Vagina (tissue), 2 donors: ENCODE data around the gene ANAPC5. TPM values are rescaled to one million over a fixed set of nuclear protein-coding genes. Genes with fewer than 3 reads are reported as not detected.

Source experiments
- DNase-seq, 2 donors: peaks; one replicate each; pipeline ENCODE4 v3.0.0-alpha.2; 2017; ENCODE audit errors: extremely low spot score in 2 of 2
- H3K27ac ChIP-seq: fragments of 200-600 bp; sonication (generic); one replicate; pipeline ENCODE4 v1.5.1; 2019
- H3K27me3 ChIP-seq: fragments of 200-600 bp; sonication (generic); one replicate; pipeline ENCODE4 v1.5.1; 2019
- H3K36me3 ChIP-seq, 2 donors: fragments of 200-600 bp; sonication (generic); one replicate each; pipeline ENCODE4 v1.5.1; 2017 to 2019
- H3K4me1 ChIP-seq: fragments of 200-600 bp; sonication (generic); one replicate; pipeline ENCODE4 v1.5.1; 2019
- H3K4me3 ChIP-seq, 2 donors: fragments of 200-600 bp; sonication (generic); 1 replicate in 1 of 2; 2 replicates in 1 of 2; pipeline ENCODE4 v1.5.1; 2016 to 2019
- H3K9me3 ChIP-seq: fragments of 200-600 bp; sonication (generic); one replicate; pipeline ENCODE4 v1.5.1; 2019
- POLR2A ChIP-seq, 2 donors: fragments of 450-650 bp; IDR thresholded peaks; one replicate each; pipeline ENCODE4 v1.6.1; 2017; ENCODE audit warnings: antibody characterized with exemption in 2 of 2, mild to moderate bottlenecking in 2 of 2, moderate library complexity in 2 of 2
- POLR2AphosphoS5 ChIP-seq, 2 donors: sonication (generic); formaldehyde crosslinking; IDR thresholded peaks; one replicate each; pipeline ENCODE4 v1.9.0; 2017; ENCODE audit warnings: antibody characterized with exemption in 2 of 2, mild to moderate bottlenecking in 2 of 2, low read depth in 1 of 2; ENCODE audit not compliant: insufficient read depth in 1 of 2
- intact Hi-C: fragments of 100-400 bp; cut with DNase I; formaldehyde crosslinking; loops from one replicate; pipeline ENCODE4 v1.15.1; 2023
- total RNA-seq: library from RNA; depleted of rRNA; stranded (reverse); fragments of >200 nt; gene quantifications from one replicate; pipeline ENCODE4 v1.2.3, GENCODE V29; 2016
- TF ChIP-seq, protein P1 (sequence below), 3 experiments: fragments of 450-650 bp in 2 of 3; fragments of 200-600 bp in 1 of 3; sonication (generic) in 1 of 3; IDR thresholded peaks; one replicate each; pipeline ENCODE4 v1.5.1; 2017 to 2019; ENCODE audit warnings: antibody characterized with exemption in 3 of 3, mild to moderate bottlenecking in 2 of 3, moderate library complexity in 2 of 3

Gene ANAPC5
- total RNA-seq, 1 donor from 2014 or later, result 143 TPM

- Histone ChIP-seq H3K9me3 (no peaks in the 10 kb centered on the region), H3K36me3 (no peaks in the 10 kb centered on the region), H3K4me1 (no peaks in the 10 kb centered on the region), H3K27ac (no peak overlapping the region), H3K27me3 (no peaks in the 10 kb centered on the region), H3K4me3 (no peak overlapping the region)
- intact Hi-C loops, result no loop called here
- DNase-seq, result no peak
- TF ChIP-seq POLR2AphosphoS5 (IDR thresholded peaks at IDR 0.05; ENCODE audit: insufficient read depth in 1 of 2, low read depth in 1 of 2) (no peak), POLR2A (IDR thresholded peaks at IDR 0.05) (no peak)
- TF ChIP-seq, protein P1, sequence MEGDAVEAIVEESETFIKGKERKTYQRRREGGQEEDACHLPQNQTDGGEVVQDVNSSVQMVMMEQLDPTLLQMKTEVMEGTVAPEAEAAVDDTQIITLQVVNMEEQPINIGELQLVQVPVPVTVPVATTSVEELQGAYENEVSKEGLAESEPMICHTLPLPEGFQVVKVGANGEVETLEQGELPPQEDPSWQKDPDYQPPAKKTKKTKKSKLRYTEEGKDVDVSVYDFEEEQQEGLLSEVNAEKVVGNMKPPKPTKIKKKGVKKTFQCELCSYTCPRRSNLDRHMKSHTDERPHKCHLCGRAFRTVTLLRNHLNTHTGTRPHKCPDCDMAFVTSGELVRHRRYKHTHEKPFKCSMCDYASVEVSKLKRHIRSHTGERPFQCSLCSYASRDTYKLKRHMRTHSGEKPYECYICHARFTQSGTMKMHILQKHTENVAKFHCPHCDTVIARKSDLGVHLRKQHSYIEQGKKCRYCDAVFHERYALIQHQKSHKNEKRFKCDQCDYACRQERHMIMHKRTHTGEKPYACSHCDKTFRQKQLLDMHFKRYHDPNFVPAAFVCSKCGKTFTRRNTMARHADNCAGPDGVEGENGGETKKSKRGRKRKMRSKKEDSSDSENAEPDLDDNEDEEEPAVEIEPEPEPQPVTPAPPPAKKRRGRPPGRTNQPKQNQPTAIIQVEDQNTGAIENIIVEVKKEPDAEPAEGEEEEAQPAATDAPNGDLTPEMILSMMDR (IDR thresholded peaks at IDR 0.05), result no peak
Measured at GRCh38 chr12:121365416-121366062, 13.3 kb upstream of the ANAPC5 start.

GRCh38 chr12:121364683-121365121 is 12.5 kb upstream of the ANAPC5 start:
- intact Hi-C loops, result no loop called here
- no peaks in the 10 kb centered on the region for H3K27me3 ChIP-seq
- TF ChIP-seq, protein P1 (IDR thresholded peaks at IDR 0.05), result no peak
- no peak for TF ChIP-seq POLR2A (IDR thresholded peaks at IDR 0.05)
- no peak overlapping the region for H3K27ac ChIP-seq
- H3K36me3 ChIP-seq, result no peaks in the 10 kb centered on the region
- H3K9me3 ChIP-seq, result no peaks in the 10 kb centered on the region
- no peak for DNase-seq
- H3K4me3 ChIP-seq, result no peak overlapping the region
- no peaks in the 10 kb centered on the region for H3K4me1 ChIP-seq

DNA sequence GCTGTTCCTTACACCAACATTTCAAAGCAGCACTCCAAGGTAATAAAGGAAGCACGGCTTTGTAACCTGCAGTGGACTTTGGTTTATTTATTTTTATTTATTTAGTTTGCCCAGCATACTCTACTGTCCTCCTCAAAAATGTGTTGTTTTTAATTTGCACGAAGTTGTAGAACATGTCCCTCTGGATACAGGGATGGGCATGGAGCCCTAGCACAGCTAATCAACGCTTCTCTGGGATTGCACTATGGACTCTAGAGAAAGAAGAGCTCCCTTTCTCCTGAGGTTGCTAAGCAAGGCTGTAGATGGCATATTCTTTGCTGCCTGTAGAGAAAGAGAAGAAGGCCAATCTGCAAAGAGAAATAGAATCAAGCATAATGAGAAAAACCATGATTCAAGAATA is 5.9 kb upstream of the ANAPC5 start:
- H3K36me3 ChIP-seq, result no peaks in the 10 kb centered on the region
- no peaks in the 10 kb centered on the region for H3K27me3 ChIP-seq
- peaks cover 8% of the 10 kb centered on the region for H3K4me1 ChIP-seq
- no peaks in the 10 kb centered on the region for H3K9me3 ChIP-seq
- no peak for DNase-seq
- H3K4me3 ChIP-seq, result no peak overlapping the region
- TF ChIP-seq, protein P1 (IDR thresholded peaks at IDR 0.05), result no peak
- TF ChIP-seq POLR2AphosphoS5 (IDR thresholded peaks at IDR 0.05; ENCODE audit: insufficient read depth in 1 of 2, low read depth in 1 of 2), result no peak
- no peak for TF ChIP-seq POLR2A (IDR thresholded peaks at IDR 0.05)
- intact Hi-C loops, result no loop called here
- H3K27ac ChIP-seq, result no peak overlapping the region

DNA sequence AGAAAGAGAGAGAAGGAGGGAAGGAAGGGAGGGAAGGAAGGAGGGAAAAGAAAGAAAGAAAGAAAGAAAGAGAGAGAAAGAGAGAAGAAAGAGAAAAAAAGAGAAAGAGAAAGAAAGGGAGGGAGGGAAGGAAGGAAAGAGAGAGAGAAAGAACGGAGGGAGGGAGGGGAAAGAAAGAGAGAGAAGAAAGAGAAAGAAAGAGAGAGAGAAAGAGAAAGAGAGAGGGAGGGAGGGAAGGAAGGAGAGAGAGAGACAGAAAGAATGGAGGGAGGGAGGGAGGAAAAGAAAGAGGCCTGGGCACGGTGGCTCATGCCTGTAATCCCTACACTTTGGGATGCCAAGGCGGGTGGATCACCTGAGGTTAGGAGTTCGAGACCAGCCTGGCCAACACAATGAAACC is 5.1 kb upstream of the ANAPC5 start:
- TF ChIP-seq POLR2AphosphoS5 (IDR thresholded peaks at IDR 0.05; ENCODE audit: insufficient read depth in 1 of 2, low read depth in 1 of 2) (no peak), POLR2A (IDR thresholded peaks at IDR 0.05) (no peak)
- TF ChIP-seq, protein P1 (IDR thresholded peaks at IDR 0.05), result no peak
- intact Hi-C loops, result no loop called here
- H3K36me3 ChIP-seq, result no peaks in the 10 kb centered on the region
- DNase-seq, result no peak
- H3K9me3 ChIP-seq, result no peaks in the 10 kb centered on the region
- no peaks in the 10 kb centered on the region for H3K27me3 ChIP-seq
- H3K4me3 ChIP-seq, result no peak overlapping the region
- H3K27ac ChIP-seq, result no peak overlapping the region
- H3K4me1 ChIP-seq, result peaks cover 12% of the 10 kb centered on the region

DNA sequence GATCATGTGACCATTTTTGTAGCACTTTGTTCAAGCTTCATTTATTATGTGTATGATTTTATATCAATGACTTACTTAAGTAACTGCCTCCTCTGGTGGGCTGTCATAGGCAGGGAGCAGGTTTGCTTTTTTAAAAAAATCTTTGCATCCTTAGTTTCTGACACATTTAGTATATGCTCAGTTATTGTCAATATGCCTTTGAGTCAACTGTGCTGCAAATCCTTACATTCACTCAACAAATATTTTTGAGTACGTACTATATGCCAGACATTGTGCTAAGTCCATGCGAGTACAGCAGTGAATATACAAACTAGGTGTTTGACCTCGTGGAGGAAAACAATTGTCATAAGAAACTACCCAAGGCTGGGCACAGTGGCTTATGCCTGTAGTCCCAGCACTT is 4.4 kb upstream of the ANAPC5 start:
- Histone ChIP-seq H3K36me3 (no peaks in the 10 kb centered on the region), H3K4me1 (peaks cover 12% of the 10 kb centered on the region), H3K27ac (no peak overlapping the region), H3K9me3 (no peaks in the 10 kb centered on the region), H3K27me3 (no peaks in the 10 kb centered on the region), H3K4me3 (no peak overlapping the region)
- TF ChIP-seq POLR2AphosphoS5 (IDR thresholded peaks at IDR 0.05; ENCODE audit: insufficient read depth in 1 of 2, low read depth in 1 of 2) (no peak), POLR2A (IDR thresholded peaks at IDR 0.05) (no peak)
- TF ChIP-seq, protein P1 (IDR thresholded peaks at IDR 0.05), result no peak
- intact Hi-C loops, result no loop called here
- DNase-seq, result no peak
